ENCODE measurements around the gene GJA5. TPM values are rescaled to one million over a fixed set of nuclear protein-coding genes. Genes with fewer than 3 reads are reported as not detected.

The GJA5 gene
- total and polyA plus RNA-seq, 3 experiments from 2014 or later, result not detected

DNA sequence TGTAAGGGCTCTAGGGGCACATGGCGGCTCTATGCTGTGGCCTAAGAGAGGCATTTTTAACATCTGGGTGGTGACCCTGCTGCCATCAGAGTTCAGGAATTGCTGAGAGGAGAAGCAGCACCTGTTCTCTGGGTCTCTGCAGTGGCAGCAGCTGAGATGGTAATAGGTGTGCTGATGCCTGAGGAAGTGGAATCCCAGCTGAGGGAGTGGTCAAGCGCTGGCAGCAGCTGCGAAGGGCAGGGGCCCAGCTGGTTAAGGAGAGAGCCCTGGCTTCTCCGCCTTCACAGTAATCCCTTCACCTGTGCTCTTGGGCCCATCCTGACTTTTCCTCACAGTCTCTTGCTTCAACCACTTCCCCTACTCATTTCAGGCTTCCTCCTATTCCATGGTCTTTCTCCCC lies 39.8 kb downstream of the GJA5 start:
- Mint-ChIP-seq H3K36me3 (peaks cover 0 to 6% (median 0%) of the 10 kb centered on the region in 3 donors), H3K4me1 (peaks cover 8 to 10% (median 9%) of the 10 kb centered on the region in 3 donors), H3K9me3 (peaks cover 0 to 5% (median 2%) of the 10 kb centered on the region in 5 donors), H3K27ac (no peak overlapping the region), H3K27me3 (peaks cover 18 to 29% of the 10 kb centered on the region in 2 donors), H3K4me3 (no peak overlapping the region)
- DNase-seq, result no peak
- no peak overlapping the region for H3K4me3 ChIP-seq (ENCODE audit: low read length)
- H3K9me3 ChIP-seq (ENCODE audit: low read length), result no peaks in the 10 kb centered on the region
- H3K27me3 ChIP-seq (ENCODE audit: insufficient read depth, low read length, poor library complexity, severe bottlenecking), result peaks cover 9% of the 10 kb centered on the region
- peaks cover 4% of the 10 kb centered on the region for H3K4me1 ChIP-seq (ENCODE audit: insufficient read depth, low read length)
- ChIA-PET POLR2A (no interaction called here), CTCF (interaction anchor here (1.6 to 2.1 kb wide), 2 partner anchors 17 to 172 kb away, joined by 4 to 5 read pairs; no protein-coding TSS in a partner anchor)
- no peak overlapping the region for H3K27ac ChIP-seq (ENCODE audit: low read depth, low read length)
- H3K36me3 ChIP-seq (ENCODE audit: insufficient read depth, low read length), result no peaks in the 10 kb centered on the region

DNA sequence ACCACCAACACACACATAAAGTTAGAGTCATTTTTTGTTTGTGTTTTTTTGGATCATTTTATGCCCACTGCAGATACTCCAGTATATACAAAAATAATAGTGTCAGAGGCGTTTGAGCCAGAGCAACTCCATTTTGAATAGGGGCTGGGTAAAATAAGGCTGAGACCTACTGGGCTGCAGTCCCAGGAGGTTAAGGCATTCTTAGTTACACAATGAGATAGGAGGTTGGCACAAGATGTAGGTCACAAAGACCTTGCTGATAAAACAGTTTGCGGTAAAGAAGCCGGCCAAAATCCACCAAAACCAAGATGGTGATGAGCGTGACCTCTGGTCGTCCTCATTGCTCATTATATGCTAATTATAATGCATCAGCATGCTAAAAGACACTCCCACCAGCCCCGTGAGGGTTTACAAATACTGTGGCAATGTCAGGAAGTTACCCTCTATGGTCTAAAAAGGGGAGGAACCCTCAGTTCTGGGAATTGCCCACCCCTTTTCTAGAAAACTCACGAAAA lies 40.6 kb downstream of the GJA5 start:
- Mint-ChIP-seq H3K36me3 (peaks cover 0 to 6% (median 0%) of the 10 kb centered on the region in 3 donors), H3K27ac (peak overlapping the region in 1 of 8 donors; percentile 43), H3K27me3 (peaks cover 21 to 37% of the 10 kb centered on the region in 2 donors)

DNA sequence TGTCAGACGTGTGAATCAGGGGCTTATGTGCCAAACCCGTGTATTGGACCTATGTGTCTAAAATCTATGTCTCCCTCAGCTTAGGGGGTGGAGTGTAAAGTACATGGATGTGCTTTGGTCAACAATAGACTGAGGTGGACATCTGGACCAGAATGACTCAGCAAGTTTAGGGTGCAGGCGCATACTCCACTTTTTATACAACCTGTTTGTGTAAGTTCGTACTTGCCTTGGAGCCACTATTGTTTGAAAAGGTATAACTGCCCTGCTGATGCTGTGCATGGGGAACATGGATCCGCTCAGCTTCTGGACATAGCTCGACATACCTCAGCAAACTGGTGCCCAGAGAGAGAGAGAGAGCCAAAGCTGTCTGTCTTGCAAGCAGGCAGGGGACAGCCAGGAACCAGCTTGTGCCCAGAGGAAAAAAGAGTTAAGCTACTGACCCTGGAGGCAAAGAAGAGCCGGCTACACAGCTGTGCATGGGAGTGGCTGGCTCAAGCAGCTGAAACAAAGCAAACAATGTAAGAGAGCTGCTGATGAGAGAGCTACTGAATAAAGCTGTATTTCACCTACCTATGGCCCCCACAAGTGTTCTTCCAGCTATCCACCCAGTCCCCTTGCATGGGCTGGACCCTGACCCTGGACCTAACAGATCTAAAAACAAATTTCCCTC lies 41.2 kb downstream of the GJA5 start:
- no peak for DNase-seq
- no peak overlapping the region for H3K27ac Mint-ChIP-seq
- no peaks in the 10 kb centered on the region for H3K36me3 ChIP-seq (ENCODE audit: insufficient read depth, low read length)
- peaks cover 8 to 10% (median 9%) of the 10 kb centered on the region in 3 donors for H3K4me1 Mint-ChIP-seq
- H3K27me3 Mint-ChIP-seq, result peaks cover 24 to 43% of the 10 kb centered on the region in 2 donors
- CTCF ChIA-PET, result interaction anchor here (1.6 kb wide), 1 partner anchor 173 kb away, joined by 4 read pairs; no protein-coding TSS in a partner anchor
- no peak overlapping the region for H3K27ac ChIP-seq (ENCODE audit: low read depth, low read length)
- peaks cover 9% of the 10 kb centered on the region for H3K27me3 ChIP-seq (ENCODE audit: insufficient read depth, low read length, poor library complexity, severe bottlenecking)
- H3K4me3 ChIP-seq (ENCODE audit: low read length), result no peak overlapping the region
- H3K4me3 Mint-ChIP-seq, result no peak overlapping the region
- peaks cover 4% of the 10 kb centered on the region for H3K4me1 ChIP-seq (ENCODE audit: insufficient read depth, low read length)
- peaks cover 0 to 6% (median 0%) of the 10 kb centered on the region in 3 donors for H3K36me3 Mint-ChIP-seq
- H3K9me3 Mint-ChIP-seq, result peaks cover 0 to 5% (median 2%) of the 10 kb centered on the region in 5 donors
- H3K9me3 ChIP-seq (ENCODE audit: low read length), result no peaks in the 10 kb centered on the region
- POLR2A ChIA-PET, result no interaction called here

More for the DNA sequence above, 40.6 kb downstream of the GJA5 start:
- Histone ChIP-seq H3K27ac (ENCODE audit: low read depth, low read length) (no peak overlapping the region), H3K4me1 (ENCODE audit: insufficient read depth, low read length) (peaks cover 4% of the 10 kb centered on the region), H3K36me3 (ENCODE audit: insufficient read depth, low read length) (no peaks in the 10 kb centered on the region), H3K9me3 (ENCODE audit: low read length) (no peaks in the 10 kb centered on the region), H3K27me3 (ENCODE audit: insufficient read depth, low read length, poor library complexity, severe bottlenecking) (peaks cover 9% of the 10 kb centered on the region), H3K4me3 (ENCODE audit: low read length) (no peak overlapping the region)
- Mint-ChIP-seq H3K4me1 (peaks cover 8 to 10% (median 9%) of the 10 kb centered on the region in 3 donors), H3K9me3 (peaks cover 0 to 5% (median 2%) of the 10 kb centered on the region in 5 donors), H3K4me3 (no peak overlapping the region)
- POLR2A ChIA-PET, result no interaction called here
- CTCF ChIA-PET, result interaction anchor here (1.6 to 2.1 kb wide), 2 partner anchors 17 to 173 kb away, joined by 4 to 5 read pairs; no protein-coding TSS in a partner anchor
- no peak for DNase-seq

DNA sequence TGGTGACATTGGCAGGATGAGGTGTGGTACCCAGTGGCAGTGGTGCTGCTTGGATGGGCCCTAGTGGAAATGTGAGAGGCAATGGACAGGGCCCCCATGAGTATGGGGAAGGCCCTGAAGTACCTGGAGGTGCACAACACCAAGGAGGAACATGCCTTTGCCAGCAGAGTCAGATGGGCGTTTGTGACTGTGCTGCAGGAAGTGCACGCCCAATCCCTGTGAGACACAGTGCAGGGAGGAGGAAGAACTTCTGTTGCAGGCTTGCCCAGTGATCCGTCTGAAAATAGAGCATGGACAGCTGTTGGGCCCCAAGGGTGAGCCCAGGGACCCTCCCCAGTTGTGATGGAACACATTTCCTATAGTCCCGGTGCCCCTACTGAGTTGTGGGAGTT lies 42.7 kb downstream of the GJA5 start:
- Histone ChIP-seq H3K4me1 (ENCODE audit: insufficient read depth, low read length) (peaks cover 4% of the 10 kb centered on the region), H3K36me3 (ENCODE audit: insufficient read depth, low read length) (no peaks in the 10 kb centered on the region), H3K27me3 (ENCODE audit: insufficient read depth, low read length, poor library complexity, severe bottlenecking) (peaks cover 9% of the 10 kb centered on the region), H3K9me3 (ENCODE audit: low read length) (no peaks in the 10 kb centered on the region), H3K4me3 (ENCODE audit: low read length) (no peak overlapping the region), H3K27ac (ENCODE audit: low read depth, low read length) (no peak overlapping the region)
- Mint-ChIP-seq H3K36me3 (peaks cover 0 to 6% (median 0%) of the 10 kb centered on the region in 3 donors), H3K27me3 (peaks cover 22 to 47% of the 10 kb centered on the region in 2 donors), H3K27ac (peak overlapping the region in 1 of 8 donors; percentile 87), H3K4me3 (peak overlapping the region in 1 of 7 donors; percentile 16), H3K9me3 (peaks cover 0 to 5% (median 2%) of the 10 kb centered on the region in 5 donors), H3K4me1 (peaks cover 8 to 10% (median 9%) of the 10 kb centered on the region in 3 donors)
- CTCF ChIA-PET, result interaction anchor here (0.9 to 1.5 kb wide), 2 partner anchors 14 to 16 kb away, joined by 4 to 5 read pairs; no protein-coding TSS in a partner anchor
- POLR2A ChIA-PET, result no interaction called here
- no peak for DNase-seq

DNA sequence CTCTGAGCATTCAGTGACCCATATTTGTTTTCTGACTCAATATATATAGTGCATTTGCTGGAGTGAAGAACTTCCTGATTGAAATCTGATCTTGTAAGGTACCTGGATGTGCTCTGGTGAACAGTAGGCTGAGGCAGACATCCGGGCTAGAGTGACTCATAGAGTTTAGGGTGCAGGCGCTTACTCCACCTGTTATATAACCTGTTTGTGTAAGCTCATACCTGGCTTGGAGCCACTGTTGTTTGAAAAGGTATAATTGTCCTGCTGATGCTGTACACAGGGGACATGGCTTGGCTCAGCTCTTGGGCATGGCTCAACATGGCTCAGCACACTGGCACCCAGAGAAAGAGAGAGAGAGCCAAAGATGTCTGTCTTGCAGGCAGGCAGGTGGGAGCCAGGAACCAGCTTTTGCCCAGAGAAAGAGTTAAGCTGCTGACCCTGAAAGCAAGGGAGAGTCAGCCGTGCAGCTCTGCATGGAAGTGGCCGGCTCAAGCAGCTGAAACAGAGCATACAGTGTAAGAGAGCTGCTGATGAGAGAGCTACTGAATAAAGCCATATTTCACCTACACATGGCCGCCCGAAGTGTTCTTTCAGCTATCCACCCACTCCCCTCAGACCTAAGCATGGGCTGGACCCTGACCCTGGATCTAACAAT lies 43.2 kb downstream of the GJA5 start:
- Histone ChIP-seq H3K4me1 (ENCODE audit: insufficient read depth, low read length) (peaks cover 4% of the 10 kb centered on the region), H3K4me3 (ENCODE audit: low read length) (no peak overlapping the region), H3K27me3 (ENCODE audit: insufficient read depth, low read length, poor library complexity, severe bottlenecking) (peaks cover 9% of the 10 kb centered on the region), H3K9me3 (ENCODE audit: low read length) (no peaks in the 10 kb centered on the region), H3K36me3 (ENCODE audit: insufficient read depth, low read length) (no peaks in the 10 kb centered on the region), H3K27ac (ENCODE audit: low read depth, low read length) (no peak overlapping the region)
- CTCF ChIA-PET, result interaction anchor here (0.9 to 1.5 kb wide), 2 partner anchors 13 to 15 kb away, joined by 4 to 5 read pairs; no protein-coding TSS in a partner anchor
- Mint-ChIP-seq H3K36me3 (peaks cover 0 to 6% (median 0%) of the 10 kb centered on the region in 3 donors), H3K27ac (peak overlapping the region in 6 of 8 donors; percentile 9 to 87 (median 71)), H3K27me3 (peaks cover 23 to 49% of the 10 kb centered on the region in 2 donors), H3K9me3 (peaks cover 0 to 5% (median 2%) of the 10 kb centered on the region in 5 donors), H3K4me1 (peaks cover 8 to 10% (median 9%) of the 10 kb centered on the region in 3 donors), H3K4me3 (peak overlapping the region in 4 of 7 donors; percentile 1 to 44 (median 18))
- peak in 1 of 5 donors; percentile 9 for DNase-seq
- POLR2A ChIA-PET, result no interaction called here

DNA sequence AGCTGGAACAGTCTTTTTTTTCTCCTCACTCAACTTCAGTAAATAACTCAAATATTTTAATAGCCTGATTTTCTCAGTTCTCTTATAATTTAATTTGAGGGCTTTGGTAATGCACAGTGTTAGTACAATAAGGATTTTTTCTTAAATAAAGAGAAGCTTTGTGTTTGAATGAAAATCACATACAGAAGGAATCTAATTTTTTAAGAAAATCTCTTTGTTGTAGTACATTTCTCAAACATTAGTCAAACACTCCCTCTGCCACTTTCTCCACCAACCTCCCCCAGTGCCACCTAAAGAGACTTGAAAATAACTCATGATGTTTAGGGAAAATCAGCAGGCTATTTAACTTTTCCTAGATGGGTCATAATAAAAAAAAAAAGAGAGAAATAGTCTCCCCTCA lies 47.8 kb downstream of the GJA5 start:
- no peak for DNase-seq
- Mint-ChIP-seq H3K27ac (peak overlapping the region in 1 of 8 donors; percentile 1), H3K4me3 (no peak overlapping the region), H3K9me3 (no peaks in the 10 kb centered on the region), H3K4me1 (peaks cover 7 to 8% (median 8%) of the 10 kb centered on the region in 3 donors), H3K36me3 (no peaks in the 10 kb centered on the region), H3K27me3 (peaks cover 20 to 53% of the 10 kb centered on the region in 2 donors)
- Histone ChIP-seq H3K9me3 (ENCODE audit: low read length) (no peaks in the 10 kb centered on the region), H3K4me3 (ENCODE audit: low read length) (no peak overlapping the region), H3K4me1 (ENCODE audit: insufficient read depth, low read length) (peaks cover 4% of the 10 kb centered on the region), H3K27me3 (ENCODE audit: insufficient read depth, low read length, poor library complexity, severe bottlenecking) (no peaks in the 10 kb centered on the region), H3K27ac (ENCODE audit: low read depth, low read length) (no peak overlapping the region), H3K36me3 (ENCODE audit: insufficient read depth, low read length) (no peaks in the 10 kb centered on the region)
- ChIA-PET CTCF (no interaction called here), POLR2A (interaction anchor here (0.7 kb wide), 1 partner anchor 24 kb away, joined by 3 read pairs; no protein-coding TSS in a partner anchor)
